ENCODE data around the gene NOSIP. TPM values are rescaled to one million over a fixed set of nuclear protein-coding genes. Genes with fewer than 3 reads are reported as not detected.
"Not testable (repeated sequence)": the region's sequence is repeated elsewhere in the genome, so short reads cannot be mapped to it uniquely, and the experiment has no call there.

Gene NOSIP, protein sequence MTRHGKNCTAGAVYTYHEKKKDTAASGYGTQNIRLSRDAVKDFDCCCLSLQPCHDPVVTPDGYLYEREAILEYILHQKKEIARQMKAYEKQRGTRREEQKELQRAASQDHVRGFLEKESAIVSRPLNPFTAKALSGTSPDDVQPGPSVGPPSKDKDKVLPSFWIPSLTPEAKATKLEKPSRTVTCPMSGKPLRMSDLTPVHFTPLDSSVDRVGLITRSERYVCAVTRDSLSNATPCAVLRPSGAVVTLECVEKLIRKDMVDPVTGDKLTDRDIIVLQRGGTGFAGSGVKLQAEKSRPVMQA
- 72.1 and 77.5 TPM in 2 replicates for total RNA-seq

DNA sequence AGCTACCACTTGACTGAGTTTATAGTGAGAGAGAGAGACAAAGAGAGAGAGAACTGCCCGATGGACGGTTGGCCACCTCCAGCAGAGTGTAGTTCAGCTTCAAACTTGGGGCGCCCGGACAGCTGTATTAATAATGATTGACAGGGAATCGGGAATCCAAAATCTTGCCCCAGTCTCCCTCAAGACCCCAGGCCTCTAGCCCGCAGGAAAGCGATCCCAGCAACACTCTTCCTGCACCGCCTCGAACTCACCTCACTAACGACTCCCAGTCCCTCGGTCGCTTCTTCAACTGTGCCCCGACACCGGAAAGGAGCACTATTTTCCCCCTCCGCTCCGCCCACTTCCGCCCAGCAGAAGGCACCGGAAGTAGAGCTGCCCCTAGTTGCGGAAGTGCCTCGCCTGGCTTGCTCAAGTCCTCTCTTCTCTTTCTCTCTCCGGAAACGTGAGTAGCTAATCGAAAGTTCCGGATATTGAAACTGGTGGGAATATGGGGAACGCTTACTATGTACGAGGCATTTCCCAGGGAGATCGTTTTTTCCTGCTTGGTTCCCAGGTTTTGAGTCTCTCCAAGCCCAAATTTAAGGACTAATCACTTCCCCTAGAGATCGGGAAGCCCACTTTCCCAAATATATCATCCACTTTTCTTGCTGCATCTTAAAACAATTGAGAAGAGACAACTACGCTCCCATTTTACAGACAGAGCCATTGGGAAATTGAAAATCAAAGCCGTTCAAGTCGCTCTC lies at the start of gene NOSIP:
NOSIP (minus strand) TSS at position 293 of the 743 bp plus-strand sequence. CDS start 19,865 bp downstream, outside the sequence.
- DNase-seq (ENCODE audit: low spot score) = peak; percentile 94
- Mint-ChIP-seq H3K4me3 (peak within 1 kb of the TSS; percentile 93), H3K27ac (peak within 1 kb of the TSS; percentile 86), H3K9me3 (no peaks in the 10 kb centered on the region), H3K4me1 (ENCODE audit: low read depth) (peaks cover 30% of the 10 kb centered on the region), H3K36me3 (ENCODE audit: low read depth) (peaks cover 7% of the 10 kb centered on the region), H3K27me3 (ENCODE audit: insufficient read depth) (no peaks in the 10 kb centered on the region)
- intact Hi-C loops (cut with micrococcal nuclease) = loop anchor here (1.0 to 5.0 kb wide), 6 partner anchors 10 to 96 kb away; partner anchors contain the start of gene RRAS

DNA sequence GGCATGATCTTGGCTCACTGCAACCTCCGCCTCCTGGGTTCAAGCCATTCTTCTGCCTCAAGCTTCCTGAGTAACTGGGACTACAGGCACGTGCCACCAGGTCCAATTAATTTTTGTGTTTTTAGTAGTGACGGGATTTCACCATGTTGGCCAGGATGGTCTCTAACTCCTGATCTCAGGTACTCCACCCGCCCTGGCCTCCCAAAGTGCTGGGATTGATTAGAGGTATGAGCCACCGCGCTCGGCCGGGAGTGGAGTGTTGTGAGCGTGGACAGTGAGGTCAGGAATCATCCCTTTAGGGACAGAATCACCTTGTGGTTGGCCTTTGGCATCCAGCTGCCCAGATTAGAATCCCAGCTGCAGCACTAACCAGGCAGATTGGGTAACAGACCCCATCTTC lies 49.3 kb upstream of the NOSIP start:
- no peak for DNase-seq (ENCODE audit: low spot score)
- intact Hi-C loops (cut with micrococcal nuclease) = no loop called here
- Mint-ChIP-seq H3K9me3 (no peaks in the 10 kb centered on the region), H3K27ac (no peak overlapping the region), H3K36me3 (ENCODE audit: low read depth) (peaks cover 10% of the 10 kb centered on the region), H3K4me3 (no peak overlapping the region), H3K27me3 (ENCODE audit: insufficient read depth) (no peaks in the 10 kb centered on the region), H3K4me1 (ENCODE audit: low read depth) (no peaks in the 10 kb centered on the region)

DNA sequence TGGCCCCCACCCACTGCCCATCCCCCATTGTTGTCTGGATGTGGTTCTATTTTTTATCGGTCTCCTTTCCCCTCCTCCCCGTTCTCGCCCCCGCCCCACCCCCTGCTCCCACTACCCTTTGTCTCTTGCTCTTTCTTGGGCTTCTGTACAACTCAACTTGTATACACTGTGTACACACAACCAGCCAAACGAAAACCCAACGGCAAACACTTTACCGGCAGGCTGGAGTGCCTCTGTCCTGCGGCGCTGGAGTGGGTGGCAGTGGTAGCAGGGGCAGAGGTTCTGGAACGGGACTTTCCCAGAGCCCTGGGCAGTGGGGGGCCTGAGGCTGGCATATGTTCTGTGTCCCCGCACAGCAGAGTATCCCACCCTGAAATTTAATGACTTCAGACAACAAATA lies 45.9 kb upstream of the NOSIP start:
- intact Hi-C loops (cut with micrococcal nuclease) = no loop called here
- H3K27ac Mint-ChIP-seq = no peak overlapping the region
- H3K27me3 Mint-ChIP-seq (ENCODE audit: insufficient read depth) = no peaks in the 10 kb centered on the region
- no peak overlapping the region for H3K4me3 Mint-ChIP-seq
- H3K4me1 Mint-ChIP-seq (ENCODE audit: low read depth) = no peaks in the 10 kb centered on the region
- DNase-seq (ENCODE audit: low spot score) = no peak
- peaks cover 17% of the 10 kb centered on the region for H3K36me3 Mint-ChIP-seq (ENCODE audit: low read depth)
- no peaks in the 10 kb centered on the region for H3K9me3 Mint-ChIP-seq

DNA sequence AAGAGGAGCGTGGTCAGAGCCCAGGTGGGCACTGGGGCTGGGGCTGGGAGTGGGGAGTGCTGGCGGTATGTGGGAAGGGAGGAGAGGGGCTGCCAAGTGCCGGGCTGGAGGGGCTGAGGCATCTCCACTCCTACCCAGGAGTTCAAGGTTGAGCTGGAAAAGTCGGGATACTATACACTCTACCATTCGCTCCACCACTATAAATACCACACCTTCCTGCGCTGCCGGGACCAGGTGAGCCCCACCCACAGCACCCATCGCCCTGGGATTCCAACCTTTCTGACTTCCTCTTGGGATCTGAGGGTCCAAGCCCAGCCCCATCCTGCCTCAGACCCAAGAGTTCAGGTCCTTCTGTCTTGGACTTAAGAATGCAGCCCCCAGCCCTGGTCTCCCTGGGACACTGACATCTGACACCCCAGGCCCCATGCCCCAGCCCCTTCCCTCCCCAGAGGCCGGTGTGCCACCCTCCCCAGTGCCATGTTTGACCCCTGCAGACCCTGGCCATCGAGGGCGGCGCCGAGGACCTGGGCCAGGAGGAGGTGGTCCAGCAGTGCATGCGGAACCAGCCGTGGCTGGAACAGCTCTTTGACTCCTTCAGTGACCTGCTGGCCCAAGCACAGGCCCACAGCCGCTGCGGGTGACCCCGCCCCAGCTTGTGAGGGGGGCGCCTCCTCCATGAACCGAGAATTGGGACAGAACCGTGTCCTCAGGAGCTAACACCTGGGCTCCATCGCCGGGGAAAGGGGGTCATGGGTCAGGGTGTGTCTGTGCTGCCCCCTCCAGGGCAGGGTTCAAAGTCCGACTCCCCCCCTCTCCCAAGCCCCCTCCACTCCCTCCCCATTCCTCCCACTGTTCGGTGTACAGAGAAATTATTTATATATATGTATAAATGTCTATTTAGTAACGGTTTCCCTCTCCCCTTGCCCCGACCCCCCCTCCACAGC lies 44.9 kb upstream of the NOSIP start:
- no peak for DNase-seq (ENCODE audit: low spot score)
- no peaks in the 10 kb centered on the region for H3K4me1 Mint-ChIP-seq (ENCODE audit: low read depth)
- no peaks in the 10 kb centered on the region for H3K9me3 Mint-ChIP-seq
- no peak overlapping the region for H3K4me3 Mint-ChIP-seq
- peaks cover 17% of the 10 kb centered on the region for H3K36me3 Mint-ChIP-seq (ENCODE audit: low read depth)
- no peak overlapping the region for H3K27ac Mint-ChIP-seq
- intact Hi-C loops (cut with micrococcal nuclease) = no loop called here
- H3K27me3 Mint-ChIP-seq (ENCODE audit: insufficient read depth) = no peaks in the 10 kb centered on the region

DNA sequence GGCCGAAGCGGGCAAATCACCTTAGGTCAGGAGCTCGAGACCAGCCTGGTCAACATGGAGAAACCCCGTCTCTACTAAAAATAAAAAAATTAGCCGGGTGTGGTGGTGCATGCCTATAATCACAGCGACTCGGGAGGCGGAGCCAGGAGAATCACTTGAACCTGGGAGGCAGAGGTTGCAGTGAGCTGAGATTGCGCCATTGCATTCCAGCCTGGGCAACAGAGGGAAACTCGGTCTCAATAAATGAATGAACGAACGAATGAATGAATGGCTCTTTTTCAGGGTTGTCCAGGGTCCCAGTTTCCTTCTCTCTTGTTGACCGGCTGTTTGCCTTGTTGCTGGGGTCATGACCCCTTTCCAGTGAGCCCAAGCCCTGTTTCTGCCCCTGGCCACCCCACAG lies 37.5 kb upstream of the NOSIP start:
- H3K4me3 Mint-ChIP-seq; H3K9me3 Mint-ChIP-seq; H3K4me1 Mint-ChIP-seq (ENCODE audit: low read depth); intact Hi-C loops (cut with micrococcal nuclease); DNase-seq (ENCODE audit: low spot score); H3K27ac Mint-ChIP-seq; H3K27me3 Mint-ChIP-seq (ENCODE audit: insufficient read depth): not testable (repeated sequence)
- peaks cover 37% of the 10 kb centered on the region for H3K36me3 Mint-ChIP-seq (ENCODE audit: low read depth)

DNA sequence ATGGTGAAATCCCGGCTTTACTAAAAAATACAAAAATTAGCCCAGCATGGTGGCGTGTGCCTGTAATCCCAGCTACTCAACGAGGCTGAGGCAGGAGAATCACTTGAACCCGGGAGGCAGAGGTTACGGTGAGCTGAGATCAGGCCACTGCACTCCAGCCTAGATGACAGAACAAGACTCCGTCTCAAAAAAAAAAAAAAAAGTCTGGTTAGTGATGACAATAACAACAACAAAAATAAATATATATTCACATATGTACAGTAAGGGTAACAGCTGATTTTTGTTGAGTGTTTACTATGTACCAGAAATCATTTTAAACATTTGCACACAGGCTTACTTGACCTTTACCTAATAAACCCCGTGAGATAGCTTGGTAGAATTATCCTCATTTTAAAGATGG lies 36.6 kb upstream of the NOSIP start:
- peaks cover 6% of the 10 kb centered on the region for H3K4me1 Mint-ChIP-seq (ENCODE audit: low read depth)
- H3K36me3 Mint-ChIP-seq (ENCODE audit: low read depth) = peaks cover 40% of the 10 kb centered on the region

DNA sequence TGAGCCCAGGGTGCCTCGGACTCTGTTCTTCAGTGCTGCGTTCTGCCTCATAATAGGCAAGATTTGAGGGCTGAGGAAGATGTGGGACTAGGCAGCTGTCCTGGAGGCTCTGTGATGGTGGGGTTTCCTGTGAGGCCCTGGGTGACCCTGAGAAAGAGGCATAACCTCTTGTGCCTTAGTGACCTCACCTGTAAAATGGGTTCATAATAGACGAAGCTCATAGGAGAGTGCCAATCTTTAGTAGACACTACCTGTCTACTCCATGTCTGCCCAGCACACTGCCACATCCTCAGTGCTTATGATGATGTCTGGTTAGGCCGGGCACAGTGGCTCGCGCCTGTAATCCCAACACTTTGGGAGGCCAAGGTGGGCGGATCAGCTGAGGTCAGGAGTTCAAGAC lies 36.2 kb upstream of the NOSIP start:
- intact Hi-C loops (cut with micrococcal nuclease) = no loop called here

More for the DNA sequence above, 36.6 kb upstream of the NOSIP start:
- no peaks in the 10 kb centered on the region for H3K27me3 Mint-ChIP-seq (ENCODE audit: insufficient read depth)
- H3K27ac Mint-ChIP-seq = no peak overlapping the region
- no peaks in the 10 kb centered on the region for H3K9me3 Mint-ChIP-seq
- no peak for DNase-seq (ENCODE audit: low spot score)
- no peak overlapping the region for H3K4me3 Mint-ChIP-seq
- intact Hi-C loops (cut with micrococcal nuclease) = no loop called here

DNA sequence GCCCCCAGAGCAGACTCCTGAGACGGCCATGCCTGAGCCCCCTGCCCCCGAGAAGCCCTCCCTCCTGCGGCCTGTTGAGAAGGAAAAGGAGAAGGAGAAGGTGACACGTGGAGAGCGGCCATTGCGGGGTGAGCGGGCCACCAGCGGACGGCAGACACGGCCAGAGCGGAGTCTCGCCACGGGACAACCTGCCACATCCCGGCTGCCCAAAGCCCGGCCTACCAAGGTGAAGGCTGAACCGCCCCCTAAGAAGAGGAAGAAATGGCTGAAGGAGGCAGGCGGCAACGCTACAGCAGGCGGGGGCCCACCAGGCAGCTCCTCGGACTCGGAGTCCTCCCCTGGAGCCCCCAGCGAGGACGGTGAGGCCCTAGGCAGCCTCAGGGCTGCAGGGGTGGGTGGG lies 35.5 kb upstream of the NOSIP start:
- no peaks in the 10 kb centered on the region for H3K27me3 Mint-ChIP-seq (ENCODE audit: insufficient read depth)
- H3K9me3 Mint-ChIP-seq = no peaks in the 10 kb centered on the region
- H3K36me3 Mint-ChIP-seq (ENCODE audit: low read depth) = peaks cover 40% of the 10 kb centered on the region
- no peak for DNase-seq (ENCODE audit: low spot score)
- intact Hi-C loops (cut with micrococcal nuclease) = no loop called here
- no peak overlapping the region for H3K4me3 Mint-ChIP-seq
- H3K27ac Mint-ChIP-seq = no peak overlapping the region
- H3K4me1 Mint-ChIP-seq (ENCODE audit: low read depth) = peaks cover 6% of the 10 kb centered on the region

More for the DNA sequence above, 36.2 kb upstream of the NOSIP start:
- no peak for DNase-seq (ENCODE audit: low spot score)
- Mint-ChIP-seq H3K4me1 (ENCODE audit: low read depth) (peaks cover 6% of the 10 kb centered on the region), H3K4me3 (no peak overlapping the region), H3K27me3 (ENCODE audit: insufficient read depth) (no peaks in the 10 kb centered on the region), H3K36me3 (ENCODE audit: low read depth) (peaks cover 40% of the 10 kb centered on the region), H3K9me3 (no peaks in the 10 kb centered on the region), H3K27ac (no peak overlapping the region)

DNA sequence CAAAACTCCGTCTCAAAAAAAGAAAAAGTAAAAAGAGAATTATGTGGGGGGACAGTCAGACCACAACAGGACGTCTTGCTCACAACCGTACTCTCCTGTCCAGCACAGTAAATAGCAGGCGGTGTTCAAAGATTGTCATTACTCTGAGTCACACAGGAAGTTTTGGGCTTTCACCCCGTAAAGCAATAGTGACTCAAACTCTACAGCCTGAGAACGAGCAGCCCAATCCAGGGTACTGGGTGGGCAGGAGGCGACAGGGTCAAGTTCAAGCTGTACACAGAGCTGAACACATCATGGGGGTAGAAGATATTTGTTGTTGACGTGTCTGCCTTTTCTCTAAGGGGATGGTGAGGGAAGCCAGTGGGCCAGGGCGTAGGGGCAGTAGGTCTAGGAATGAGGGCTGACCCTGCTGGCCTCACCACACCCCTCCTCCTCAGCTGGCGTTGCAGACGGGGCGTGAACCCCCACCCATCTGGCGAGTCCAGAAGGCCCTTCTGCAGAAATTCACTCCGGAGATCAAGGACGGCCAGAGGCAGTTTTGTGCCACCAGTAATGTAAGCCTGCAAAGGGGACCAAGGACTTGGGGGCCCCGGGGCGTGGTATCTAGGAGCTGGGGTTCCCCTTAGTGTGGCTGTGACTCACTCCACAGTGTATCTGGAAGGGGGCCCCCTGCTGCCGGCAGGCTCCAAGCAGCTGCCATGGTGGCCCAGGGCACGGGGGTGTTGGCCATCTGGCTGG lies 33.9 kb upstream of the NOSIP start:
- no peak overlapping the region for H3K4me3 Mint-ChIP-seq
- no peak for DNase-seq (ENCODE audit: low spot score)
- H3K36me3 Mint-ChIP-seq (ENCODE audit: low read depth) = peaks cover 40% of the 10 kb centered on the region
- intact Hi-C loops (cut with micrococcal nuclease) = no loop called here
- H3K9me3 Mint-ChIP-seq = no peaks in the 10 kb centered on the region
- H3K4me1 Mint-ChIP-seq (ENCODE audit: low read depth) = peaks cover 6% of the 10 kb centered on the region
- no peaks in the 10 kb centered on the region for H3K27me3 Mint-ChIP-seq (ENCODE audit: insufficient read depth)
- H3K27ac Mint-ChIP-seq = peak overlapping the region; percentile 50

DNA sequence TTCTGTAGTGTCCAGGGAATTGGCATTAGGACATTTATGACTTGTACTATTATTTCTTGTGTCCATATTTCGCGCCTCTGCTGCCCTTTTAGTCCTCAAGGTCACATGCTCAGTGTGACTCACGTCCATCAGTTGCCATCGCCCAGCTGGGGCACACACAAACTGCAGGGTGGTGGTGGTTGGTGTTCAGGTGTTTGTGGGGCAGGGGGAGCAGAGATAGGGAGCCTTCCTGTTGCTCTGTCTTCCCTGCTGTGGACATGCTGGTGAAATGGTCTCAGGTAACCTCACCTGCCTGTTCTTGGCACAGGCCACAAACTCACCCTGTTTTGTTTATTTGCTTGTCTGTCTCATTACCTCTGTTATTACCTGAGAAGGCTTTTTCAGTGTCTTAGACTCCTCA lies 33.0 kb upstream of the NOSIP start:
- Mint-ChIP-seq H3K36me3 (ENCODE audit: low read depth) (peaks cover 36% of the 10 kb centered on the region), H3K27me3 (ENCODE audit: insufficient read depth) (no peaks in the 10 kb centered on the region), H3K4me1 (ENCODE audit: low read depth) (peaks cover 6% of the 10 kb centered on the region), H3K9me3 (no peaks in the 10 kb centered on the region), H3K27ac (no peak overlapping the region), H3K4me3 (no peak overlapping the region)
- no peak for DNase-seq (ENCODE audit: low spot score)
- intact Hi-C loops (cut with micrococcal nuclease) = no loop called here

DNA sequence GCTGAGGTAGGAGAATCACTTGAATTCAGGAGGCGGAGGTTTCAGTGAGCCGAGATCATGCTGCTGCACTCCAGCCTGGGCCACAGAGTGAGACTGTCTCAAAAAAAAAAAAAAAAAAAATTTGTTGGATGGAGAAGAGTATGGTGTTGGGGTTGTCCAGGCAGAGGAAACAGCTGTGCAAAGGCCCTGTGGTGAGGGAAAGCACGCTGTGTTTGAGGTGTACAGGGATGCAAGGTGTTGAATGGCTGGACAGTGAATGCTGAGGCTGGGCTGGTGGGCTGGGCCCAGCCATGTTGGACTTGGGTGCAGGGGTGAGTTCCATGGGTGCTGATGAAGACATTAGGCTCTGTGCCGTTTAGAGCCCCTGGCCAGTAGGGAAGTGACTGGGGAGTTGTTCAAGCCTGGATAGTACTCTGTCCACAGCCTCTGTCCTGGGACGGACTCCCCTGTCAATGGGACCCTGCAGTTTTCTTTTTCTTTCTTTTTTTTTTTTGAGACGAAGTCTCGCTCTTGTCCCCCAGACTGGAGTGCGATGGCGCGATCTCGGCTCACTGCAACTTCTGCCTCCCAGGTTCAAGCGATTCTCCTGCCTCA lies 29.2 kb upstream of the NOSIP start:
- no peak overlapping the region for H3K4me3 Mint-ChIP-seq
- peaks cover 6% of the 10 kb centered on the region for H3K4me1 Mint-ChIP-seq (ENCODE audit: low read depth)
- no peaks in the 10 kb centered on the region for H3K27me3 Mint-ChIP-seq (ENCODE audit: insufficient read depth)
- no peaks in the 10 kb centered on the region for H3K9me3 Mint-ChIP-seq
- intact Hi-C loops (cut with micrococcal nuclease) = no loop called here
- H3K36me3 Mint-ChIP-seq (ENCODE audit: low read depth) = peaks cover 13% of the 10 kb centered on the region
- no peak overlapping the region for H3K27ac Mint-ChIP-seq
- no peak for DNase-seq (ENCODE audit: low spot score)

DNA sequence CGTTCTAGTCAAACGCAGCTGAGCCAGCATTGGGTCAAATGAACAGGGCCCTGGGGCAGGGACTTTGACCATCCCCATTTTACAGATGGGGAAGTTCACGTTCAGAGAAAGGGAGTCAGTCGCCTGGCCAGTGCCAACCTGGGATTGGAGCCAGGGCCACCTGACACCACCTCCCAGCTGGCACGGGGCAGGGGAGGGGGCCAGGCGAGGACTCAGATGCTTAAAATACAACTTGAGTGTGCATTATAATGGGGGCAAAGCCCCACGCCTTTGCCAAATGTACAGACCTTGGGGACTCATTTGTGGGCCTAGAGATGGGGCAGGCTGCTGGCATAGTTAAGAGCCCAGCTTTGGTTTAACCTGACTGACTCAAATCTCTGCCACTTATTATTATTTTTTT lies 25.2 kb upstream of the NOSIP start:
- no peak for DNase-seq (ENCODE audit: low spot score)
- intact Hi-C loops (cut with micrococcal nuclease) = no loop called here
- Mint-ChIP-seq H3K9me3 (no peaks in the 10 kb centered on the region), H3K27ac (no peak overlapping the region), H3K36me3 (ENCODE audit: low read depth) (peaks cover 7% of the 10 kb centered on the region), H3K4me1 (ENCODE audit: low read depth) (no peaks in the 10 kb centered on the region), H3K4me3 (no peak overlapping the region), H3K27me3 (ENCODE audit: insufficient read depth) (no peaks in the 10 kb centered on the region)

All from activated T-helper 1 cell treated with anti-CD3 and anti-CD28 coated beads, Interleukin-12 subunit alpha, Interleukin-12 subunit beta, Interleukin-2, Interleukin-4 antibody, amounts not matched to agents 30 ng/mL and 10 ng/mL and 1 ng/mL, durations not matched to agents 14 hours and 24 hours and 36 hours (primary cell).